GM21825 (cell line): ENCODE data around the gene CYP2C18.
"Not testable (repeated sequence)": the region's sequence is repeated elsewhere in the genome, so short reads cannot be mapped to it uniquely, and the experiment has no call there.

Experiments used
- ATAC-seq: cut with Tn5 transposase; IDR thresholded peaks from one replicate; pipeline ENCODE4 v1.9.1; 2021; ENCODE audit warnings: mild to moderate bottlenecking, moderate library complexity; ENCODE audit not compliant: unreplicated experiment

CYP2C18 gene

DNA sequence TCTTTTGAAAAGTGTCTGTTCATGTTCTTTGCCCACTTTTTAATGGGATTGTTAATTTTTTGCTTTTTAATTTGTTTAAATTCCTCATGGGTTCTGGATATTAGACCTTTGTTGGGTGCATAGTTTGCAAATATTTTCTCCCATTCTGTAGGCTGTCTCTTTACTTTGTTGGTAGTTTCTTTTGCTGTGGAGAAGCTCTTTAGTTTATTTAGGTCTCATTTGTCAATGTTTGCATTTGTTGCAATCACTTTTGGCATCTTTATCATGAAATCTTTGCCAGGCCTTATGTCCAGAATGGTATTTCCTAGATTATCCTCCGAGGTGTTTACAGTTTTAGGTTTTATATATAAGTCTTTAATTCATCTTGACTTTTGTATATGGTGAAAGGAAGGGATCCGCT is 55.1 kb downstream of the CYP2C18 start:
- ATAC-seq: no peak

DNA sequence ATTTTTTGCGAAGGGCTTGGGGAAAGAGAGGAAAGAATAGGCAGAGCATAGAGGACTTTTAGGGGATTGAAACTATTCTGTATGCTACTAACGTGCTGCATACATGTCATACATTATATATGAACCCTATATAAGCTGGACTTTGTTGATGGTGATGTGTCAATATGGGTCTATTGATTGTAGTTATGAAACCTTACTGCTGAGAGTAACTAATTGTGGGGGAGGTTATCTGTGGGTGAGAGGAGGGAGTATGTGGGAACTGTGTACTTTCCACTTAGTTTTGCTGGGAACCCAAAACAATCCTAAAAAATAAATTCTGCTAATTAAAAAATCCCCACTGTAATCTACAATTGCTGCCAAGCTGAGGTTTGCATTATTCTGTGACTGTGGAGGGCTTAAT is 63.6 kb downstream of the CYP2C18 start:
- no peak for ATAC-seq

DNA sequence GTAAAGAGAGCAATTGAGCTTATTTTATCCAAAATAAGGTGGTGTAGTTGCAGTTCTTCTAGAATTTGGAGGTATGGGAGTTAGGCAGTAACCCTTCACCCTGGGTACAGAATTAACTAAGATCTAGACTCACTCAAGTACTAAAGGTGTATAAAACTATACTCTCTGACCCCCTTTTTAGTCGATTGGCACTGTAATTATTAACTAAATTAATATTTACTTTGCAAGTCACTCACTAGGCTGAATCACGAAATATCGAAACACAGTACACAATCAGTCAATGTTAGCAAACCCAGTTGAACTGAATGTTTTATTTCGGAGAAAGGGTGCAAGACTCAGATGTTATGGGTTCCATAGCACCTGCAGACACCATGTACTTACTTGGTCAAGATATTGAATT is 64.3 kb downstream of the CYP2C18 start:
- ATAC-seq: no peak

DNA sequence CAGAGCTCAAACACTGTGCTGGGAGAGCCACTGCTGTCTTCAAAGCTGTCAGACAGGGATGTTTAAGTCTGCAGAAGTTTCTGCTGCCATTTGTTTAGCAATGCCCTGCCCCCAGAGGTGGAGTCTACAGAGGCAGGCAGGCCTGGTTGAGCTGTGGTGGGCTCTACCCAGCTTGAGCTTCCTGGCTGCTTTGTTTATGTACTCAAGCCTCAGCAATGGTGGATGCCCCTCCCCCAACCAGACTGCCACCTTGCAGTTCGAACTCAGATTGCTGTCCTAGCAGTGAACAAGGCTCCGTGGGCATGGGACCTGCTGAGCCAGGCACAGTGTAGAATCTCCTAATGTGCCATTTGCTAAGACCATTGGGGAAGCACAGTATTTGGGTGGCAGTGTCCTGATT is 74.4 kb downstream of the CYP2C18 start:
- no peak for ATAC-seq

DNA sequence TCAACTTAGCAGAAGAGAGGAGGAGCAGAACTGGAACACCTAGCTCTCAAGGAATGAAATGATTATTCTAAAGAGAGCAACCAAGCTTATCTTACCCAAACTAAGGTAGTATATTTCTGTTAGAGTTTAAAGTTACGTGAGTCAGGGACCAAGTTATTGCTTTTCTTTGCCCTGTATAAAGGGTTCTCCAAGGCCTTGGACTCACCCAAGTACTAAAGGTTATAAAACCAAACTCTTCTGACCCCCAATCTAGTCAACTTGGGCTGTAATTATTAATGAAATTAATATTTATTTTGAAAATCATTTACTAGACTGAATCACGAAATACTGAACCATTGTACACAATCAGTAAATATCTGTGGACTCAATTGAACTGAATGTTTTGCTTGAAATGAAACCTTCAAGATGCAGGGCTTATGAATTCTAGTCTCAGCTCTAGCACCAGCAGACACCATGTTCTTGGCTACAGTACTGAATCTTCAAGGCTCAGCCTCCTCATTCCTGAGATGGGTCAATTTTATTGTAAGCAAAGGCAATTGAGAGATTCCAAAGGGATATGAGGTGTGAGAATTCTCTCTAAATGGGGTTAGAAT is 77.2 kb downstream of the CYP2C18 start:
- ATAC-seq: no peak

DNA sequence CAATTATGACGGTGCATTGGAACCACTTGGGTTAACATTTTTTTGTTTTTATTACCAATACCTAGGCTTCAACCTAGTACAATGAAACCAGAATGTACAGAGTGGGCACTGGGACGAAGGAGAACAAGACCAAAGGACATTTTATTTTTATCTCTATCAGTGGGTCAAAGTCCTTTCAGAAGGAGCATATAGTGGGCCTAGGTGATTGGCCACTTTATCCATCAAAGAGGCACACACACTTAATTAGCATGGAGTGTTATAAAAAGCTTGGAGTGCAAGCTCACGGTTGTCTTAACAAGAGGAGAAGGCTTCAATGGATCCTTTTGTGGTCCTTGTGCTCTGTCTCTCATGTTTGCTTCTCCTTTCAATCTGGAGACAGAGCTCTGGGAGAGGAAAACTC is 78.9 kb downstream of the CYP2C18 start, which contains the start of gene CYP2C19:
Gene CYP2C19 (plus strand): TSS at position 289 of the 400 bp plus-strand sequence. CDS start 25 bp downstream, at position 314.
- ATAC-seq: no peak

DNA sequence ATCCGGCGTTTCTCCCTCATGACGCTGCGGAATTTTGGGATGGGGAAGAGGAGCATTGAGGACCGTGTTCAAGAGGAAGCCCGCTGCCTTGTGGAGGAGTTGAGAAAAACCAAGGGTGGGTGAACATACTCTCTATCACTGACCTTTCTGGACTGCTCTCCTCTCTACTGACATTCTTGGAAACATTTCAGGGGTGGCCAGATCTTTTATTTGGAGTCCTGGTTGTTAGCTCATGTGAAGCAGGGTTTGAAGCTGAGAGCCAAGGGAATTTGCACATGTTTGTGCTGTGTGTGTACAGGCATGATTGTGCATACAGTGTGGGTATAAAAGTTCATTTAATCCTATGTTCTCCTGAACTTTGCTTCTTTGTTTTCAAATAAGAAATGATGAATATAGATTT is 91.9 kb downstream of the CYP2C18 start:
- ATAC-seq: not testable (repeated sequence)

DNA sequence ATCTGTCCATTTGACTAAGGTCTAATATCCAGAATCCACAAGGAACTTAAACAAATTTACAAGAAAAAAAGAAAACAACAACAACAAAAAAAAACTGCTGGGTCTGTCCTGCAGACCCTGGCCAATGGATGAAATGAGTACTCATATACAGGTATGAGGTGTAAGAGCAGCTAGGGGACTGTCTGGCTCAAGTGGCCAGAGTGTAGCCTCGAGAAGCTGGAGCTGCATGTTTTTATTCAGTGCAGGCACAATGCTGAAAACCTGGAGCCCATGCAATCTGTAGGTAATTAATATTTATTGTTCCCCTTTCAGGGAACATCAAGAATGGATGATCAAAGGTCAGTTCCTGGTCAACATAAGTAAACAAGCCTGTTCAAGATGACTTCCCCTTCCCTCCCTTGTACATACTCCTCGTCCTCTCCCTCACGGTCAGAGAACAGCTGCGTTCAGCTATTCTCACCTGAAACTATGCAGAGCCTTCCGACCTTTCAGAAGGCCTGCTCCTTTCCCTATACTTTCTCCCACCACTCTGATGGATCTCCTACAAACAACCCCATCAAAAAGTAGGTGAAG is 94.4 kb downstream of the CYP2C18 start:
- no peak for ATAC-seq

DNA sequence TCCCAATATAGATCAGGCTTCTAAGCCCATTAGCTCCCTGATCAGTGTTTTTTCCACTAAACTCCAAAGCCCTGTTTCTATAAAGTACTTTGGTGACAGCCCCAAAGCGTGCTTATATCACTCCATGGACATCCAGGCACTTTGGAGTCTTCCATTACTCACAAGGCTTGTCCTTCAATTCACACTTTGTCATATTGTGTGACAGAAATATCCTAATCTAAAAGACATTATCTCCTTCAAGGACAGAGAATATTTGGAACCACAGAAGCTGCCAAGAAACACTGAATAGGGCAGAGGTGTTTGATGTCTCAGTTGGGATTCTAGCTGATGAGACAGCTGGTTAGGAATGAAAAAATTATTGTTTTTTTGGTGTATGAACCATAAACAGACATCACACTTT is 97.3 kb downstream of the CYP2C18 start:
- ATAC-seq: no peak

DNA sequence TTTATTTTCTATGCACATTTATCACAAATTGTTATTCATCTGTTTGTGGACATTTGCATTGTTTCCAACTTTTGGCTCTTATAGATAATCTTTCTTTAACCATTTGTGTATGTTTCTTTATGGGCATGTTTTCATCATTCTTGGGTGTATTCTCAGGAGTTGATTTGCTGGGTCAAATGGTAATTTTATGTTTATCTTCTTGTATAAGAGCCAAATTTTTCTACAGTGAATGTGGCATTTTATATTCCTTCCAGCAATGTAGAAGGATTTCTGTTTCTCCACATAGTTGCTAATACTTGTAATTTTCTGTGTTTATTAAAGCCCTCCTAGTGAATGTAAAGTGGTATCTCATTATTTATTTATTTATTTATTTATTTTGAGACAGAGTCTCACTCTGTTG is 100.7 kb downstream of the CYP2C18 start:
- ATAC-seq: no peak

DNA sequence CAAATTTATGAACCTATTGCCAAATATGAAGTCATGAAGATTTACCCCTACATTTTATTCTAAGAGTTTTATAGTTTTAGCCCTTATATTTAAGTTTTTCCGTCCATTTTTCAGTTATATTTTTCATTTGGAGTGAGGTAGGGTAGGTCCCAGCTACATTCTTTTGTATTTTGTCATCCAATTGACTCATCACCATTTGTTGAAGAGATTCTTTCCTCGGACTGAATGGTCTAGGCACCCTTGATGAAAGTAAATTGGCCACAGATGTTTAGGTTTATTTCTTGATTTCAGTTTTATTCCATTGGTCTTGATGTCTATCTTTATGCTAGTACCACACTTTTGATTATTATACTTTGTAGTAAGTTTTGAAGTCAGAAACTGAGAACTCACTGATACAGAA is 101.7 kb downstream of the CYP2C18 start:
- ATAC-seq: no peak
